ENCODE results near the gene INMT. TPM values are rescaled to one million over a fixed set of nuclear protein-coding genes. Genes with fewer than 3 reads are reported as not detected.

INMT gene
- polyA plus RNA-seq, 1 of the 3 experiments (the other 2 are of a cell fraction): not detected

DNA sequence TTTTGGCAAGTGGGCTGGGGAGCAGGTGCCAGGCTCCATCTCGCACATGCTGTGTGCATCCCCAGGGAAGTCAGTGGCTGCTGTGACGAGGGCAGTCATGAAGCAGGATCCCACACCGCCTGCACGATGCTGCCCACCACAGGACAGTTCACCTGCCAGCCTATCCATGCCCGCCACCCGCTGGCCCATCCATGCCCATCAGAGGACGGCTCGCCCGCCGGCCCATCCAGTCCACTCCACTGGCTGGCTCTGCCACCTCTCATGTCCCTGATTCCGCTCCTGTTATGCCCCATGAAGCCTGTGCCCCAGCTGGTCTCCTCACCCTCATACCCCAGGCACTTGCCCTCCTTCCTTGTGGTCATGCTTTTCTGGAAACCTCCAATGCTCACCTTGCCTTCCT lies 18.2 kb upstream of the INMT start:
- no peaks in the 10 kb centered on the region for H4K20me1 ChIP-seq (ENCODE audit: insufficient read depth)
- ChIA-PET POLR2A (no interaction called here), CTCF (interaction anchor here (1.0 to 1.7 kb wide), 3 partner anchors 10 to 205 kb away, joined by 4 to 6 read pairs (median 4); partner anchors contain the start of gene CRHR2)
- no peak for DNase-seq
- peaks cover 64% of the 10 kb centered on the region for H3K27me3 ChIP-seq (ENCODE audit: insufficient read depth)
- TF ChIP-seq POLR2AphosphoS5 (IDR thresholded peaks at IDR 0.05; ENCODE audit: low read depth, low read length) (no peak), NFIC (IDR thresholded peaks at IDR 0.05; ENCODE audit: borderline replicate concordance) (no peak), GABPA (IDR thresholded peaks at IDR 0.05; ENCODE audit: low read depth) (no peak), YY1 (IDR thresholded peaks at IDR 0.05; ENCODE audit: low read depth) (no peak), MXI1 (IDR thresholded peaks at IDR 0.05; ENCODE audit: low read depth, low read length) (no peak), ELF1 (IDR thresholded peaks at IDR 0.05) (no peak), TEAD4 (IDR thresholded peaks at IDR 0.05; ENCODE audit: borderline replicate concordance, insufficient read depth) (no peak), IRF3 (IDR thresholded peaks at IDR 0.05; ENCODE audit: low read depth, low read length) (no peak), SMC3 (IDR thresholded peaks at IDR 0.05; ENCODE audit: low read depth, low read length) (no peak)
- TF ChIP-seq, protein P1, sequence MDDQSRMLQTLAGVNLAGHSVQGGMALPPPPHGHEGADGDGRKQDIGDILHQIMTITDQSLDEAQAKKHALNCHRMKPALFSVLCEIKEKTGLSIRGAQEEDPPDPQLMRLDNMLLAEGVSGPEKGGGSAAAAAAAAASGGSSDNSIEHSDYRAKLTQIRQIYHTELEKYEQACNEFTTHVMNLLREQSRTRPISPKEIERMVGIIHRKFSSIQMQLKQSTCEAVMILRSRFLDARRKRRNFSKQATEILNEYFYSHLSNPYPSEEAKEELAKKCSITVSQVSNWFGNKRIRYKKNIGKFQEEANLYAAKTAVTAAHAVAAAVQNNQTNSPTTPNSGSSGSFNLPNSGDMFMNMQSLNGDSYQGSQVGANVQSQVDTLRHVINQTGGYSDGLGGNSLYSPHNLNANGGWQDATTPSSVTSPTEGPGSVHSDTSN (IDR thresholded peaks at IDR 0.05): no peak
- TF ChIP-seq, protein P2, sequence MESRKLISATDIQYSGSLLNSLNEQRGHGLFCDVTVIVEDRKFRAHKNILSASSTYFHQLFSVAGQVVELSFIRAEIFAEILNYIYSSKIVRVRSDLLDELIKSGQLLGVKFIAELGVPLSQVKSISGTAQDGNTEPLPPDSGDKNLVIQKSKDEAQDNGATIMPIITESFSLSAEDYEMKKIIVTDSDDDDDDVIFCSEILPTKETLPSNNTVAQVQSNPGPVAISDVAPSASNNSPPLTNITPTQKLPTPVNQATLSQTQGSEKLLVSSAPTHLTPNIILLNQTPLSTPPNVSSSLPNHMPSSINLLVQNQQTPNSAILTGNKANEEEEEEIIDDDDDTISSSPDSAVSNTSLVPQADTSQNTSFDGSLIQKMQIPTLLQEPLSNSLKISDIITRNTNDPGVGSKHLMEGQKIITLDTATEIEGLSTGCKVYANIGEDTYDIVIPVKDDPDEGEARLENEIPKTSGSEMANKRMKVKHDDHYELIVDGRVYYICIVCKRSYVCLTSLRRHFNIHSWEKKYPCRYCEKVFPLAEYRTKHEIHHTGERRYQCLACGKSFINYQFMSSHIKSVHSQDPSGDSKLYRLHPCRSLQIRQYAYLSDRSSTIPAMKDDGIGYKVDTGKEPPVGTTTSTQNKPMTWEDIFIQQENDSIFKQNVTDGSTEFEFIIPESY (IDR thresholded peaks at IDR 0.05; ENCODE audit: borderline replicate concordance, low read depth): no peak
- TF ChIP-seq, protein P3, sequence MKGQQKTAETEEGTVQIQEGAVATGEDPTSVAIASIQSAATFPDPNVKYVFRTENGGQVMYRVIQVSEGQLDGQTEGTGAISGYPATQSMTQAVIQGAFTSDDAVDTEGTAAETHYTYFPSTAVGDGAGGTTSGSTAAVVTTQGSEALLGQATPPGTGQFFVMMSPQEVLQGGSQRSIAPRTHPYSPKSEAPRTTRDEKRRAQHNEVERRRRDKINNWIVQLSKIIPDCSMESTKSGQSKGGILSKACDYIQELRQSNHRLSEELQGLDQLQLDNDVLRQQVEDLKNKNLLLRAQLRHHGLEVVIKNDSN (IDR thresholded peaks at IDR 0.05; ENCODE audit: borderline replicate concordance, low read depth): no peak
- TF ChIP-seq, protein P4, sequence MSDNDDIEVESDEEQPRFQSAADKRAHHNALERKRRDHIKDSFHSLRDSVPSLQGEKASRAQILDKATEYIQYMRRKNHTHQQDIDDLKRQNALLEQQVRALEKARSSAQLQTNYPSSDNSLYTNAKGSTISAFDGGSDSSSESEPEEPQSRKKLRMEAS (IDR thresholded peaks at IDR 0.05; ENCODE audit: low read depth): no peak
- H3K9me3 ChIP-seq: no peaks in the 10 kb centered on the region
- H3K9ac ChIP-seq: no peak overlapping the region
- H3K9me2 ChIP-seq: no peaks in the 10 kb centered on the region
- H3K36me3 ChIP-seq (replicated peaks in 1 of 2; ENCODE audit: control insufficient read depth in 1 of 2, insufficient read depth in 2 of 2, low read length in 1 of 2): no peaks in the 10 kb centered on the region
- H3K4me3 ChIP-seq (ENCODE audit: low read depth in 2 of 2, low read length in 1 of 2): no peak overlapping the region
- H3F3A ChIP-seq (replicated peaks; ENCODE audit: insufficient read depth): no peaks in the 10 kb centered on the region
- H2AFZ ChIP-seq (ENCODE audit: low read depth): no peak overlapping the region
- WGBS (ENCODE audit: low lambda C conversion rate): 71% methylated on average over 11 of the region's 11 CpGs
- no peak overlapping the region for H3K27ac ChIP-seq (ENCODE audit: low read depth in 2 of 2, low read length in 1 of 2)
- no peak overlapping the region for H3K4me2 ChIP-seq
- H3K4me1 ChIP-seq (ENCODE audit: control insufficient read depth in 1 of 2, insufficient read depth in 2 of 2, low read depth in 1 of 2, low read length in 1 of 2): peaks cover 0 to 5% of the 10 kb centered on the region in 2 experiments; a peak in 1 of 4 replicates
- H3K79me2 ChIP-seq (ENCODE audit: insufficient read depth): no peaks in the 10 kb centered on the region

Measured in SK-N-SH (cell line).